NK-92 treated with Interleukin-12 subunit alpha and Interleukin-12 subunit beta, amount 100 ng/mL, for 24 hours (cell line): Measurements from ENCODE around the gene TTLL1.
"Not testable (repeated sequence)": the region's sequence is repeated elsewhere in the genome, so short reads cannot be mapped to it uniquely, and the experiment has no call there.

Experiments used
- DNase-seq: peaks from one replicate; lab custom pipeline; 2025; lab: John Stamatoyannopoulos, UW

The TTLL1 gene

GRCh38 chr22:43066844-43067385, 22.3 kb downstream of the TTLL1 start:
- no peak for DNase-seq

- no peak for DNase-seq
Measured at GRCh38 chr22:43066134-43066533, 23.1 kb downstream of the TTLL1 start.

- DNase-seq, result no peak
Measured at GRCh38 chr22:43060183-43060582, 29.0 kb downstream of the TTLL1 start.

GRCh38 chr22:43057641-43058040, 31.6 kb downstream of the TTLL1 start:
- DNase-seq, result no peak

GRCh38 chr22:43053176-43053575, 36.0 kb downstream of the TTLL1 start:
- DNase-seq, result no peak

GRCh38 chr22:43050995-43051394, 38.2 kb downstream of the TTLL1 start:
- no peak for DNase-seq

- DNase-seq, result no peak
Measured at GRCh38 chr22:43047605-43048004, 41.6 kb downstream of the TTLL1 start.

- DNase-seq, result no peak
Measured at GRCh38 chr22:43044290-43044712, 44.9 kb downstream of the TTLL1 start.

- no peak for DNase-seq
Measured at GRCh38 chr22:43042101-43042780, 47.0 kb downstream of the TTLL1 start.

GRCh38 chr22:43039800-43040199, 49.4 kb downstream of the TTLL1 start:
- DNase-seq, result no peak

- DNase-seq, result no peak
Measured at GRCh38 chr22:43038325-43038724, 50.9 kb downstream of the TTLL1 start.

GRCh38 chr22:43036282-43036829, 52.8 kb downstream of the TTLL1 start:
- no peak for DNase-seq

GRCh38 chr22:43035250-43035649, 53.9 kb downstream of the TTLL1 start:
- DNase-seq, result no peak

GRCh38 chr22:43031617-43032016, 57.6 kb downstream of the TTLL1 start:
- no peak for DNase-seq

GRCh38 chr22:43018615-43019014, 70.6 kb downstream of the TTLL1 start:
- no peak for DNase-seq

- no peak for DNase-seq
Measured at GRCh38 chr22:43017525-43018460, 71.4 kb downstream of the TTLL1 start.

- not testable (repeated sequence) for DNase-seq
Measured at GRCh38 chr22:43016150-43016549, 73.0 kb downstream of the TTLL1 start.

GRCh38 chr22:43015677-43016042, 73.5 kb downstream of the TTLL1 start:
- no peak for DNase-seq

GRCh38 chr22:43014869-43015676, 74.1 kb downstream of the TTLL1 start, which contains the start of gene PACSIN2:
Gene PACSIN2, minus strand, starts transcription at chr22:43015149. Its CDS starts 103,069 bp downstream, at chr22:42912080.
- DNase-seq, result peak; percentile 97

GRCh38 chr22:43014316-43014868, 74.8 kb downstream of the TTLL1 start:
- DNase-seq, result peak; percentile 46
